OCI-M2 (cell line): ENCODE results near the gene RNF123.

Source experiments
- DNase-seq: peaks from one replicate; lab custom pipeline; 2025; ENCODE audit not compliant: unreplicated experiment; lab: John Stamatoyannopoulos, UW

RNF123 gene

GRCh38 chr3:49717211-49717958 is 28.0 kb downstream of the RNF123 start:
- DNase-seq = no peak

DNA sequence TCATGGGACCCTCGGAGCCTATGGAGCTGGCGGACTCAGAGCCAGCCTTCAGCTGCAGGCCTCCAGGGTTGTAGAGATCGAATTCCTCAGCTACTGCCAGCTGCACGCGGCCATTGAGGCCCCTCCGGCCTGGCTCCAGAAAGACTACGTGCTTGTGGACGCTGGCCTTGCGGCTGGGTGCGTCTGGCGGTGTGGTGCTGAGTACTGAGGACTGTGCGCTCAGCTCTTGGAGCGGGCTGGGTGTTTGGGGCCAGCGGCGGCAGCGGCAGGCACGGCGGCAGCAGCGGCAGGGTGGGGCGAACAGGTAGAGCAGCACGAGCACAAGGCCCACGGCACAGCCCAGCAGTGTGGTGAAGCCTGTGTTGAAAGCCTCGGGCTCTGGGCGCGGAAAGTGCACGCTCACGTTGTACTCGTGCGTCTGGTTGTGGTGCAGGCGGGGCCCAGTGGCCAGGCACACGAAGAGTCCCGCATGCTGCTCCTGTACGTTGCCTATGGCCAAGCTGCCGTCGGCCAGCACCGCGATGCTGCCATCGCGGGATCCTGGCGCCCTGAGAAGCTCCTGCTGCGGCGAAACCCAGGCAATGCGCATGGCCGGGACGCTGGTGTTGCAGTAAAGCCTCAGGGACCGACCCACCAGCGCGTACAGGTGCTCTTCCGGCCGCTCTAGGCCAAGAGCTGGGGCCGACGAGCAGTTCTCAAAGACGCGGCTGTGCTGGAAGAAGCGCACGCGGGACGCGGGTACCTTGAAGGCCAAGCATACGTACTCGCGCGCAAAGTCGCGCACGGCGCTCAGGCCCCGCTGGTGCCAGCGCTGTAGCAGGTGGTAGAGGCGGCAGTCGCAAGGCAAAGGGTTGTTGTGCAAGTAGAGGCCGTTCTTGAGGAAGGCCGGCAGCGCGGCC is 28.9 kb downstream of the RNF123 start:
- no peak for DNase-seq

- DNase-seq = no peak
These were observed 29.5 kb downstream of the RNF123 start for GRCh38 chr3:49718858-49719213.

DNA sequence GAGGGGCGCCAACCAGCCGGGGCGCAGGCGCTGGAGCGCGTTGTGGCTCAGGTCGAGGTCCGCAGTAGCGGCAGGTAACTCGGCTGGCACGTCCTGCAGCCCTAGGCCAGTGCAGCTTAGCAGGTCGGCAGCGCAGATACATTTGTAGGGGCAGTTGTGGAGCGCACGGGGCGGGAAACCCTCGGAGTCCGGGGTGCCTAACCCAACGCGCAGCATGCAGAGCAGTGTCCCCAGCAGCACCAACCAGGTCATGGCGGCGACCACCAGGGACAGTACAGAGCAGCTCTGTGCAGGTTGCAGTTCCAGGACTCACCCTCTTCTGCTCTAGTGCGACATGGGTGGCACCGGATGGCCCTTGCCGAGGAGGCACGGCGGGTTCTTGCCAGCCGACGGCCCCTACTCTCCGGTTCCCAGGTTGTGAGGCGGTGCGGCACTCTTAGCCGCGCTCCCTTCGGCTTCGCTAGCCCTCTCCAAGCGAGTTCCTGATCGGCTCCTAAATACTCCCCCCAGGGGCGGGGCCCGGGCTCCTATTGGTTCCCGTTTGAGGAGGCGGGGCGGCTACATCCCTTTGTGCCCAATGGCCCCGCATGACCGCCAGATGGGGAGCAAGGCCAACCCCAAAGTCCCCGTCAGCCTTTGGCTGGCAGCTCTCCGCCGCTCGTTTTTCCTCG is 30.0 kb downstream of the RNF123 start, which contains the start of gene AMIGO3:
Gene AMIGO3 (minus strand): TSS at position 471 of the 671 bp plus-strand sequence. CDS start 219 bp downstream, at position 252.
- no peak for DNase-seq

- DNase-seq = no peak
These were observed 31.7 kb downstream of the RNF123 start for GRCh38 chr3:49720855-49721595.

DNA sequence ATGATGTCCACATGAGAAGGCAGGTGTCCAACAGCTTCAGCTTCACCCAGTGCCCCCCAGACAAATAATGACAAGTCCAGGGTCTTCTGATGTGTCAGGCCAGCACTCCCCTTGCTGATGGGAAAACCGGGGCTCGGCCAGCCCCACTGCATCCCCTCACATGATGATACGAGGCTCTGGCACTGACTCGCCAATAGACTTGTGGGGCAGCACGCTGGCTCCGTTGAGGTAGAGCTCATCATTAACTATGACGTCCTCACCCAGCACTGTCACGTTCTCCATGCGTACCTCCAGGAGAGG is 32.2 kb downstream of the RNF123 start:
- no peak for DNase-seq

GRCh38 chr3:49721896-49722781 is 32.8 kb downstream of the RNF123 start:
- no peak for DNase-seq

GRCh38 chr3:49722896-49723295 is 33.5 kb downstream of the RNF123 start:
- no peak for DNase-seq

- no peak for DNase-seq
These were observed 33.9 kb downstream of the RNF123 start for GRCh38 chr3:49723296-49723627.

DNA sequence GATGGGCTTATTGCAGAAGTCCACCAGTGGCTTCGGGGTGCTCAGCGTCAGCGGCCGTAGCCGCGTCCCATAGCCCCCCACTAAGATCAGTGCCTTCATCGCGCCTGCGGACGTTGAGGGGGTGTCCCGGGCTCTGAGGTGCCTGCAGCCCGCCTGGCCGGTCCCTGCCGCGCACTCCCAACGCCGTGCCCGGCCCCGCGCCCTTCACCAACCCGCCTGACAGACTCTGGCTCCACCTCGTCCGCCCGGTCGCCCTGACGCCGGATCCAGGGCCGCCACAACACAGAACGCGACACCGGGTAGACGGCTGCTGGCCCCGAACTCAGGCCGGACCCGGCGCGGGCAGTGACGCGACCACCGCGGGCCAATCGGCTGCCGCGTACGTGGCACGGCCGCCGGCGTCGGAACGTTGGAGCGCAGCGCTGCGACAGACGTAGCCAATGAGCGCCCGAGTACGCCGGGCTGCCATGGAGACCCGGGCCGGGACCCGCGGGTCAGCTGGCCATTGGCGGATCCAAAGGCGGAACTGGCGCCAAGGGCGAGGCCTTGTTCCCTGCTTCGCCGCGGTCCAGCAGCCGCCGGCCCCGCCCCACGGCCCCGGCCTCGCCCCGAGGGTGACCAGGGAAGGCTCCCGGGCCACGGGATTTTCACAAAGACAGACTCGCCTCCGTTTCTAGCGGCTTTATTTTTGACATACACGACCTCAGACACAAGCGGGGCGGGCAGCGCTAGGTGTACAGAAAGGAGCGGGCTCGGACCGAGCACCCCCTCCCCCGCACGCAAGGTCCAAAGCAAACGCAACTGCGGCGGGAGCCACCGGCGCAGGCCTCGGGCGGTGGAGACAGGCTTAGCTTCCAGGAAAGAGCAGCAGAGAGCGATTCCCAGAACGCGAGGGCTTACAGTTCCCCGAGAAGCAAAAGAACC is 34.5 kb downstream of the RNF123 start, which contains the start of gene GMPPB:
Gene GMPPB (minus strand): TSS at position 324 of the 924 bp plus-strand sequence. CDS start 225 bp downstream, at position 99.
- peak; percentile 45 for DNase-seq

DNA sequence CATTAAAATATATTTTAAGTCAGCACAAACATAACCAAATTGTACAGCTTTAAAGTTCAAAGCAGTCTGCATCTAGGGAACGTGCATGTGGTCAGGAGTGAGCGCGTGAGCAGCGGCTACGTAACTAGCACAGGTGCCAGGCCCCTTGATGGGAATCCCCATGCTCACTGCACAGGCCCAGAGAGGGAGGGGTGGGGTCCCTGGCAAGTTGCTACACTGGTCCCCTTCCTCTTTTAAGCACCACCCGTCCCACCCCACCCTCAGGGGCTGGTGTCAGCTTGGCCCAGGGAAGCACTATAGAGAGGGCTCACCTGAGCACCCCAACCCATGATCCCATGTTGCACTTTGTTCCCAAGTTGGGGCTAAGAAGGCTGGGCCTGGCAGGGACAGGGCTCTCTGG is 35.2 kb downstream of the RNF123 start:
- no peak for DNase-seq

DNA sequence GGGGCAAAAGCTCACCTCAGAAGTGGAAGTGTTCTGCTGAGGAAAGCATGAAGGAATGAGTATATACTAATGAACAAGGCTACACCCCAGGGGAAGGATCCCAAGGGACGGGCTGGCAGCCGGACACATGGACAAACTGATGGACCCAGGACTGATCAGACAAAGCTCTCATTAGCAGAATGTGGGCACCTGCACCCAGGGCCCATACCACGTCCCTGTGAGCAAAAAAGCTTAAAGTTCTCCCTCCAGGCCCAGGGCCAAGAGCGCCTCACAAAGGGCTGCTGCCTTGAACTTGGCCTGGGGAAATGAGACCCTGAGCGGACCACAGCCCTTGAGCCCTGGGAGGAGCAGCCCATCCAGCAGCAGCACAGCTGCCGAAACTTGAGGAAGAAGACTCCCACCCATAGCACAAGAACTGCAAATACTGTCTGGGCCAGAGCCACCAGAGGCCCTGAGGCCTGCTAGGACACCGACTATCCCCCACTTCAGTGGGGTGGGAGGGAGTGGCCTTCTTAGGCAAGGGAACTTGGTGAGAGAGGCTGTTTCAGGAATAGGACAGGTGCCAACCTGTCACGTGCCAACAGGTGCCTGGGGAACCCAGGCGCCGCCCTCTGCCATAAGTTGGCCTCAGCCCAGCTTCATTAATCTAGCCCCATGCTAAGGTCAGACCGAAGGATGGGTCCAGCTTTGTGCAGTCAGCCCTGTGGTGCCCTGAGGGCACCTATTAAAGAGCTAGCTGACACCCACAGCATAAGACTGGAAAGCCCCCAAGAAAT is 36.7 kb downstream of the RNF123 start:
- no peak for DNase-seq

DNA sequence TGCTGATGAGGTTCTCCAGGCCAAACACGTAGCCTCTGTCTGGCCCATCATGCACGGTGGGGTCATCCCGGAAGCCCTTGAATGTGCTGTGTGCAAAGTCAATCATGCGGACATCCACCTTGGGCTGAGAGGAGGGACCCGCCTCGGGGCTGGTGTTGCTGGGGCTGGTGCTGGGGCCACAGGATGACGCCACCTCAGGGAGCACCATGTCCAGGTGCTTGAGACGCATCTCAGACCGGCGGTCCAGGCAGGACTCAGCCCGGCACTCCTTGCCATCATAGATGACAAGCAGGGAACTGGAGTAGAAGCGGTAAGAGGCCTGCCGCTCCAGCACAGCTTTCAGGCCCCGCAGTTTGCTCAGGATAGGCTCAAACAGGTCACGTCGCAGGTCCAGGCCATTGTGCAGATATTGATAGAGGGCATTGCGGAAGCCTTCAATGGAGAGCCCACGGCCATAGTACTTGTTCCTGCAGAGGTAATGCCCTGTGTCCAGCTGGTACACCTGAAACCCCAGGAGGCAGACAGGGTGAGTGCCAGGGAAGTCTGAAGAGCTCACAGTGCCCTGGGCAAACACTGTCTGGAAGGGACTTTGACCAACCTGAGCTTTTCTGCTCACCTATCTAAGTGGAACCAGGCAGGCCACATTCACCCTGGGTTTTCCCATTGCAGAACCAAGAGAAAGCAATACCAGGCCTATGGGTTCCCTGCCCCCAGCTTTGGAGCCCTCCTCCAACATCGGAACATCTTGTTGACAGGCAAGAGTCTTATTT is 38.0 kb downstream of the RNF123 start:
- no peak for DNase-seq

DNA sequence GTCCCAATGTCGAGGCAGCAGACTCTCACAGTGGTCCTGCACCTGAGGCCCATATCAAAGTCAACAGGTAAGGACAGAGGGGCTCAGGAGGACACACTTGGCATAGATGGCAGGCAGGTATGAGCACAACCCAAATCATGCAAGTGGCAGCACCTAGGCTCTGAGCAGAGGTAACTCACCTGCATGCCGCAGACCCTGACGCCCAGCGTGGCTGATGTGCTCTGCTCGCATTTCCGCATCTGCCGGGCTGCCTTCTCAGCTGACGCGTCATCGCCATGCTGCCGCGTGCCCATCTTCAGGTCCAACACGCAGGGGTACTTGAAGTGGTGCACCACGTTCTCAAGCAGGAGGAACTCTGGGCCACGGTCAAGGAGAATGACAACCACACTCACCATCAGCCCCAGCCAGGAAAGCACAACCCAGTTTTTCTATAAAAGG is 38.6 kb downstream of the RNF123 start:
- no peak for DNase-seq

- no peak for DNase-seq
These were observed 40.7 kb downstream of the RNF123 start for GRCh38 chr3:49729966-49730609.

DNA sequence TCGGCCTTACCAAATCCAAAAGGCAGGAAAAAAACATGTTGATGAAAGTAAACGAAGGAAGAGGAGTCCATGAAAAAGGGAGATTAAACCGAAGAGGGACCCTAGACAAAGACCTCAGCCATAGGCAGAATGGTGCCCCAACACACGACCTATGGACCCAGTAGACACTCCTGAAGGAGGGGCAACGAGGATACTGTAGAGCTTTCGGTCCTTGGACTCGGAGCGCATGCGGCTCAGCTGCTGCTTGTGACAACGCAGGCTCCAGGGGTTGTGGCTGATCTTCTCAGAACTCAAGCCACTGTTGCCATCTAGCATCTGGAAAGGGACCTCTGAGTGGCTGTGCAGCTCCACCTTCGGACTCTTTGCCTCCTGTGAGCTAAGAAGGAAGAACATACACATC is 43.2 kb downstream of the RNF123 start:
- DNase-seq = no peak

- DNase-seq = no peak
These were observed 44.2 kb downstream of the RNF123 start for GRCh38 chr3:49733551-49733950.
